Naive B cell (primary cell): Measurements from ENCODE around the gene CLEC4F. TPM values are rescaled to one million over a fixed set of nuclear protein-coding genes. Genes with fewer than 3 reads are reported as not detected.

ENCODE experiments used
- ATAC-seq, 2 donors: fragments of 150-1000 bp; cut with Tn5 transposase; 2 replicates each; pipeline ENCODE4 v1.10.0; 2021; ENCODE audit warnings: low read depth in 2 of 2, mild to moderate bottlenecking in 2 of 2, moderate library complexity in 2 of 2
- DNase-seq: peaks from one replicate; pipeline ENCODE4 v3.0.0; 2022
- H3K27ac Mint-ChIP-seq, 6 donors: one replicate each; pipeline ENCODE4 v1.8.0; 2020 to 2022; ENCODE audit warnings: mild to moderate bottlenecking in 6 of 6, mixed read lengths in 6 of 6, moderate library complexity in 5 of 6, inconsistent platforms in 2 of 6
- H3K27me3 Mint-ChIP-seq, 3 donors: one replicate each; pipeline ENCODE4 v1.8.0; 2021 to 2022; ENCODE audit warnings: mixed read lengths in 3 of 3, mild to moderate bottlenecking in 1 of 3
- H3K36me3 Mint-ChIP-seq, 2 donors: one replicate each; pipeline ENCODE4 v1.8.0; 2020 to 2022; ENCODE audit warnings: mixed read lengths in 2 of 2, inconsistent platforms in 1 of 2, mild to moderate bottlenecking in 1 of 2
- H3K4me1 Mint-ChIP-seq, 3 donors: one replicate each; pipeline ENCODE4 v1.8.0; 2020 to 2022; ENCODE audit warnings: mixed read lengths in 3 of 3, inconsistent platforms in 1 of 3, mild to moderate bottlenecking in 1 of 3, moderate library complexity in 1 of 3
- H3K4me3 Mint-ChIP-seq, 8 donors: one replicate each; pipeline ENCODE4 v1.8.0; 2020 to 2022; ENCODE audit warnings: mild to moderate bottlenecking in 8 of 8, mixed read lengths in 8 of 8, moderate library complexity in 8 of 8, inconsistent platforms in 2 of 8
- H3K9me3 Mint-ChIP-seq, 7 donors: one replicate each; pipeline ENCODE4 v1.8.0; 2020 to 2022; ENCODE audit warnings: mixed read lengths in 7 of 7, mild to moderate bottlenecking in 5 of 7, inconsistent platforms in 2 of 7, moderate library complexity in 1 of 7
- polyA plus RNA-seq, 6 donors: library from polyadenylated mRNA; unstranded; fragments of 300-500 nt; fragmentation: Illumina TruSeq; gene quantifications; one replicate each; pipeline ENCODE4 v1.2.3, GENCODE V29; 2021; ENCODE audit warnings: low read depth in 6 of 6

Gene CLEC4F
- polyA plus RNA-seq, 6 donors from 2014 or later, result not detected

GRCh38 chr2:70769450-70769849, 50.9 kb downstream of the CLEC4F start:
- DNase-seq, result no peak
- peak overlapping the region in 7 of 8 donors; percentile 5 to 91 (median 81) for H3K4me3 Mint-ChIP-seq
- H3K9me3 Mint-ChIP-seq, result peaks cover 3 to 18% (median 12%) of the 10 kb centered on the region in 7 donors
- H3K27ac Mint-ChIP-seq, result peak overlapping the region in 4 of 6 donors; percentile 10 to 84 (median 68)
- H3K36me3 Mint-ChIP-seq, result peaks cover 10 to 12% of the 10 kb centered on the region in 2 donors
- H3K4me1 Mint-ChIP-seq, result peaks cover 14 to 33% (median 17%) of the 10 kb centered on the region in 3 donors
- H3K27me3 Mint-ChIP-seq, result peaks cover 27 to 58% (median 49%) of the 10 kb centered on the region in 3 donors
- ATAC-seq, result no peak

DNA sequence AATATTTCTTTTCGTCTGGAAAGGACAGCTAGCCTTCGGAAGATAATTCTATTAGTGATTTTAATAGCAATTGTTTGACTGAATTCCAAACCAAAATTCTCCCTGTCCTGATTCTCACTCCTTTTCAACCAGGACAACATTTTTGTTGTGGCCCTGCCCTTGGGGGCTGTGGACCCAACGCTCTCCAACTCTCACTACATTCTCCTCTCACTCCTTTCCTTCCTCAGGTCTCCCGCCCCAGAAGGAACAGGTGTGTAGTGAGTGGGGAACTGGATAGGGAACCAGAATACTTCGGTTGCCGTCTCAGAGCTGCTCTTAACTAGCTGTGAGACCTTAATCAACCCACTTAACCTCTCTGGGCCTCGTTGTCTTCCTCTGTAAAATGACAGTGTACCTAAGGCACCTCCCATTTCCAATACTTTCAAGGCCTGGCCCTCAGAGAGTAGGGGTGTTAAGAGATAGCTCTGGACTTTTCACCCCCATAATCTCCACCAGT, 51.8 kb downstream of the CLEC4F start:
- H3K36me3 Mint-ChIP-seq, result peaks cover 4 to 8% of the 10 kb centered on the region in 2 donors
- H3K4me3 Mint-ChIP-seq, result peak overlapping the region; percentile 76 to 91 (median 82)
- H3K27ac Mint-ChIP-seq, result peak overlapping the region in 5 of 6 donors; percentile 10 to 84 (median 67)
- peaks cover 20 to 53% (median 41%) of the 10 kb centered on the region in 3 donors for H3K27me3 Mint-ChIP-seq
- no peak for DNase-seq
- no peak for ATAC-seq
- peaks cover 12 to 32% (median 22%) of the 10 kb centered on the region in 3 donors for H3K4me1 Mint-ChIP-seq
- peaks cover under 1 to 9% (median 8%) of the 10 kb centered on the region in 7 donors for H3K9me3 Mint-ChIP-seq

DNA sequence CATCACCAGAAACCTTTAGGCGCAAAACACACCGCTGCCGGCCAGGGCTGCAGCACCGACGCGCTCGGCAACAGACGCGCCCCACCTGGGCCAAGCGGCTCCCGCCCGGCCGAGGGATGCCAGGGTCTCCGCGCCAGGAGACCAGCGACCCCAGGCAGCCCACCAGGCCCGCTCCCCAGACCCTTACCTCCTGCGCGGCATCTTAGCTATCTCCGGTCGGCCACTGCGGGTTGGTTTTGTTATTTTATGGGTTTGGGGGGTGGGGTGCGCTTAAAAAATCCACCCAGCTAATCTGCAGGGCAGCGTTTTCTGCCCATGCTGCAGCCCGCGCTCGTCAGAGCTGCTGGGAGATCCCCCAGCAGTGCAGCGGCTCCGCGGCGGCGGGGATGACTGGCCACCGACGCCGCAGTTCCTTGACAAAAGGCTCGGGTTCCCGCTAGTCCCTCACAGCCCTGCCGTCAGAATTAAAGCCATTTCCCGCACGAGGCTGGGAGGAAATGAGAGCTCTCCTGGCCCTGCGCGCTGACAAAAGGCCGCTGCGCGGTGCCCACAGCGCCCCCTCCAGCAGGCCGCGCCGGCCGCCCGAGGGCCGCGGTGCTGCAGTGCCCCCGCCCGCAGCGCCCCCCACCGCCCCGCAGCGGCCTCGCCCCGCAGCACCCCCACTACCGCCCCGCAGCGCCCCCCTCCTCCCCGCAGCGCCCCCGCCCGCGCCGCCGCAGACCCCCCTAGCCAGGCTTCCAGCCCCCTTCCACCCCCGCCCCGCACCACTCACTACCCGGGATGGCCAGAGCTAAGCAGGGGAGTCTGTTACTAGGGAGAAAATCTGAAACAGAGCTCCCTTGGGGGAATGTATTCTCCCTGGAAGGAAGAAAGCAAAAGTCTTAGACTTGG, 52.5 kb downstream of the CLEC4F start, which contains the start of gene ADD2:
TSS of gene ADD2 (minus strand) at position 502 of the 891 bp plus-strand sequence. CDS start 61,792 bp downstream, outside the sequence.
- H3K36me3 Mint-ChIP-seq, result peaks cover 0 to 1% of the 10 kb centered on the region in 2 donors

GRCh38 chr2:70767079-70767698, 53.2 kb downstream of the CLEC4F start:
- DNase-seq (peak; percentile 42), ATAC-seq (peak; percentile 40 to 52)
- H3K27ac Mint-ChIP-seq, result peak overlapping the region; percentile 44 to 97 (median 86)
- peaks cover 13 to 39% (median 29%) of the 10 kb centered on the region in 3 donors for H3K27me3 Mint-ChIP-seq
- H3K36me3 Mint-ChIP-seq, result no peaks in the 10 kb centered on the region
- peaks cover 11 to 28% (median 22%) of the 10 kb centered on the region in 3 donors for H3K4me1 Mint-ChIP-seq
- peak overlapping the region; percentile 76 to 96 (median 93) for H3K4me3 Mint-ChIP-seq
- H3K9me3 Mint-ChIP-seq, result no peaks in the 10 kb centered on the region

More for the DNA sequence above, 52.5 kb downstream of the CLEC4F start, which contains the start of gene ADD2:
- H3K4me3 Mint-ChIP-seq, result peak within 1 kb of the TSS; percentile 76 to 96 (median 93)
- peaks cover 0 to 2% (median 1%) of the 10 kb centered on the region in 7 donors for H3K9me3 Mint-ChIP-seq
- H3K4me1 Mint-ChIP-seq, result peaks cover 11 to 28% (median 22%) of the 10 kb centered on the region in 3 donors
- H3K27ac Mint-ChIP-seq, result peak within 1 kb of the TSS; percentile 76 to 98 (median 92)
- DNase-seq, result peak; percentile 61
- peaks cover 17 to 46% (median 34%) of the 10 kb centered on the region in 3 donors for H3K27me3 Mint-ChIP-seq
- ATAC-seq, result peak; percentile 81

DNA sequence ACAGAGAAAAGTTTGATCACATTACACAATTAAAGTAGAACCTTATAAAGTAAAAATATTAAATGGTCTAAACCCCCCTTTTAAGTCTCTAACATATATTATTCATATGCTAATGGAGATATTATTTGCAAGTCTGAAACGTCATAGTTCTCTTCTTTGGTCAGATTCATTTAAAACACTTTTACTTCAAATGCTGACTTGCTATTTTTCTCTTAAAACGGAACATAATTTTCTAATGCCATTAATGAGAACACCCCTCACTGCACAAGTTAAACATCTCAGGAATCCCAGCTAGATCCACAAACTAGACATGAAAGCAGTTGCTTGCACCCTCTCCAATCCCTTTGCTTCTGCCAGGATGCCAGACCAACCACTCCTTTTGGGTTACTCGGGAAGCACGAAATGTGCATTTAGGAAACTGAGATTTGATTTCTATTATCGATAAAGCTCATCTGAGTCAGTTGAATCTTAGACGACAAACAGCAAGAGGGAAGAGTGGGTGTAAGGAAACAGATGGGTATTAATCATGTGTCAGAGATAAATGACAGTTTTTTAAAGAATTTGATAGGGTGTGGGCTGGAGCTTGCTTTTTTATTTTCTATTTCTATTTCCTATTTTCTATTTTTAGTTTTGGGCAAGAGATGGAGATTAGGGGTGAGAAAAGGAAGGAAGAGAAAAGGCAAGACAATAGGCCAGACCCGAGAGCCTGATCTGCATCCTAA, 53.9 kb downstream of the CLEC4F start:
- H3K27me3 Mint-ChIP-seq, result peaks cover 10 to 32% (median 29%) of the 10 kb centered on the region in 3 donors
- H3K4me3 Mint-ChIP-seq, result peak overlapping the region; percentile 76 to 95 (median 88)
- no peaks in the 10 kb centered on the region for H3K36me3 Mint-ChIP-seq
- H3K27ac Mint-ChIP-seq, result peak overlapping the region; percentile 44 to 97 (median 86)
- peaks cover 11 to 28% (median 22%) of the 10 kb centered on the region in 3 donors for H3K4me1 Mint-ChIP-seq
- H3K9me3 Mint-ChIP-seq, result no peaks in the 10 kb centered on the region
- ATAC-seq, result no peak
- DNase-seq, result no peak

GRCh38 chr2:70765507-70765906, 54.9 kb downstream of the CLEC4F start:
- Mint-ChIP-seq H3K27me3 (peaks cover 0 to 27% (median 22%) of the 10 kb centered on the region in 3 donors), H3K9me3 (no peaks in the 10 kb centered on the region), H3K4me1 (peaks cover 14 to 28% (median 22%) of the 10 kb centered on the region in 3 donors), H3K4me3 (peak overlapping the region in 1 of 8 donors; percentile 20), H3K36me3 (no peaks in the 10 kb centered on the region), H3K27ac (no peak overlapping the region)
- no peak for DNase-seq
- ATAC-seq, result no peak

DNA sequence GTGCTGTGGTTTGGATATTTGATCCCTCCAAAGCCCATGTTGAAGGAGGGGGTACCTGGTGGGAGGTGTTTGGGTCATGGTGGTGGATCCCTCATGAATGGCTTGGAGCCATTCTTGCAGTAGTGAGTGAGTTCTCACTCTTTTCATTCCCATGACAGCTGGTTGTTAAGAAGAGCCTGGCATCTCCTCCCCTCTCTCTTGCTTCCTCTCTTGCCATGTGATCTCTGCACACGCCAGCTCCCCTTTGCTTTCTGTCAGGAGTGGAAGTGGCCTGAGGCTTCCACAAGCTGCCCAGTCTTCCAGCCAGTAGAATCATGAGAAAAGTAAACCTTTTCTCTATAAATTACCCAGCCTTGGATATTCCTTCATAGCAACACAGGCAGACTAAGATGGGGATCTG, 61.0 kb downstream of the CLEC4F start:
- Mint-ChIP-seq H3K4me1 (peaks cover 5 to 8% (median 8%) of the 10 kb centered on the region in 3 donors), H3K27ac (peak overlapping the region in 1 of 6 donors; percentile 53), H3K27me3 (peaks cover 13 to 17% (median 14%) of the 10 kb centered on the region in 3 donors), H3K9me3 (peaks cover 0 to 2% (median 0%) of the 10 kb centered on the region in 7 donors), H3K36me3 (peaks cover 7 to 19% of the 10 kb centered on the region in 2 donors), H3K4me3 (no peak overlapping the region)
- DNase-seq (no peak), ATAC-seq (no peak)

Other genes starting within 250 kb of the CLEC4F start
- 10 to 100 TPM in 2 of 6 donors, 1 to 10 TPM in 4; 1.9 to 12.5 (median 4.9) TPM for gene ADD2, start 52.4 kb downstream of the CLEC4F start, polyA plus RNA-seq
- not detected for gene FIGLA, start 30.0 kb downstream of the CLEC4F start, polyA plus RNA-seq
- gene CD207, start 15.2 kb upstream of the CLEC4F start, polyA plus RNA-seq, result not detected
- not detected for gene VAX2, start 80.0 kb upstream of the CLEC4F start, polyA plus RNA-seq
- gene ATP6V1B1, start 115.3 kb upstream of the CLEC4F start, polyA plus RNA-seq, result not detected
- gene ANKRD53, start 158.0 kb upstream of the CLEC4F start, polyA plus RNA-seq, result not detected
- 10 to 100 TPM; 22.5 to 39.2 (median 31.4) TPM for gene TEX261, start 174.3 kb upstream of the CLEC4F start, polyA plus RNA-seq
- 100 to 1,000 TPM in 3 of 6 donors, 10 to 100 TPM in 3; 74.8 to 140 (median 101) TPM for gene NAGK, start 248.0 kb upstream of the CLEC4F start, polyA plus RNA-seq